Astrocyte (in vitro differentiated cells and primary cell): ENCODE data around the gene P4HA2.

ENCODE experiments used
- EZH2 ChIP-seq: IDR thresholded peaks from 2 replicates; pipeline ENCODE4 v1.6.1; 2012; ENCODE audit warnings: mild to moderate bottlenecking, low read length, inconsistent platforms; ENCODE audit not compliant: insufficient read depth
- TF ChIP-seq, protein P1 (sequence below): IDR thresholded peaks from 2 replicates; pipeline ENCODE4 v1.5.1; 2011; ENCODE audit warnings: low read depth, mild to moderate bottlenecking, inconsistent platforms, low read length, moderate library complexity; ENCODE audit not compliant: insufficient read depth

DNA sequence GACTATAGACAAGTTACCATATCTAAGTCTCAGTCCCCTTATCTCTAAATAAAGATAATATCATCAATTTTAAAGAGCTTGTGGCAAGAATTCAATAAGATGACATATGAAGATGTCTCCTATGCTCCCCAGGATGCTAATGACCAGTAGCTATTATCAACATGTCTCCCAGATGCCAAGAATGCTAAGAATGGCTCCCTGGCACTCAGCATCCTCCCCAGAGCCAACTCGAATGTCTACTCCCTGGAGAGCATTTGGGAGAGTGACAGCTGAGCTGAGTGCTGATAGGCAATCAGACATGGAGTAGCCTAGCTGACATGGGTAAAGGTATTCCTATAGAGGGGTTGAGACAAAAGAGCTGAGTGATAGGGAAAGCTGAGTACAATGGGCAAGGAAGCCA is 15.9 kb downstream of the P4HA2 start:
- TF ChIP-seq, protein P1, sequence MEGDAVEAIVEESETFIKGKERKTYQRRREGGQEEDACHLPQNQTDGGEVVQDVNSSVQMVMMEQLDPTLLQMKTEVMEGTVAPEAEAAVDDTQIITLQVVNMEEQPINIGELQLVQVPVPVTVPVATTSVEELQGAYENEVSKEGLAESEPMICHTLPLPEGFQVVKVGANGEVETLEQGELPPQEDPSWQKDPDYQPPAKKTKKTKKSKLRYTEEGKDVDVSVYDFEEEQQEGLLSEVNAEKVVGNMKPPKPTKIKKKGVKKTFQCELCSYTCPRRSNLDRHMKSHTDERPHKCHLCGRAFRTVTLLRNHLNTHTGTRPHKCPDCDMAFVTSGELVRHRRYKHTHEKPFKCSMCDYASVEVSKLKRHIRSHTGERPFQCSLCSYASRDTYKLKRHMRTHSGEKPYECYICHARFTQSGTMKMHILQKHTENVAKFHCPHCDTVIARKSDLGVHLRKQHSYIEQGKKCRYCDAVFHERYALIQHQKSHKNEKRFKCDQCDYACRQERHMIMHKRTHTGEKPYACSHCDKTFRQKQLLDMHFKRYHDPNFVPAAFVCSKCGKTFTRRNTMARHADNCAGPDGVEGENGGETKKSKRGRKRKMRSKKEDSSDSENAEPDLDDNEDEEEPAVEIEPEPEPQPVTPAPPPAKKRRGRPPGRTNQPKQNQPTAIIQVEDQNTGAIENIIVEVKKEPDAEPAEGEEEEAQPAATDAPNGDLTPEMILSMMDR, result no peak
- no peak for TF ChIP-seq EZH2
